Pancreas (tissue), 10 donors: ENCODE measurements around the gene ATG9A. TPM values are rescaled to one million over a fixed set of nuclear protein-coding genes. Genes with fewer than 3 reads are reported as not detected.

Source experiments
- ATAC-seq, 4 donors: fragments of 200-7000 bp; cut with Tn5 transposase; one replicate each; pipeline versions ENCODE4 v1.8.0 to v1.9.1; 2020; ENCODE audit warnings: mild to moderate bottlenecking in 4 of 4, moderate library complexity in 4 of 4
- DNase-seq, 6 donors: peaks; one replicate each; pipeline ENCODE4 v3.0.0-alpha.2; 2020
- FAIRE-seq: peaks from 2 replicates; lab custom pipeline; 2012; peaks lifted over from hg19 to GRCh38; lab: Jason Lieb, UNC
- H3K27ac ChIP-seq, 4 donors: fragments of 200-600 bp; sonication (generic); 1 replicate in 3 of 4; 2 replicates in 1 of 4; pipeline versions ENCODE4 v1.5.0 to v1.8.0; 2020
- H3K27me3 ChIP-seq, 4 donors: fragments of 200-600 bp; one replicate each; pipeline ENCODE4 v1.8.0; 2021
- H3K36me3 ChIP-seq, 3 donors: fragments of 200-600 bp; sonication (generic) in 1 of 3; one replicate each; pipeline versions ENCODE4 v1.5.0 to v1.8.0; 2020 to 2021
- H3K4me1 ChIP-seq, 3 donors: fragments of 200-600 bp; one replicate each; pipeline ENCODE4 v1.8.0; 2021
- H3K4me3 ChIP-seq, 4 donors: fragments of 200-600 bp; sonication (generic) in 2 of 4; one replicate each; pipeline versions ENCODE4 v1.5.0 to v1.8.0; 2020 to 2021
- H3K9me3 ChIP-seq, 4 donors: fragments of 200-600 bp; one replicate each; pipeline ENCODE4 v1.8.0; 2021
- CTCF ChIP-seq, 4 donors: fragments of 200-600 bp; sonication (generic) in 3 of 4; IDR thresholded peaks; one replicate each; pipeline versions ENCODE4 v1.5.0 to v1.8.0; 2021; ENCODE audit warnings: antibody characterized with exemption in 4 of 4
- WGBS, 2 donors: extraction: QIAGEN DNeasy Blood & Tissue Kit; methylation state at CpG; one replicate each; pipeline ENCODE4 v1.1.7; 2013; 5-methylcytosine and 5-hydroxymethylcytosine counted together
- intact Hi-C, 3 donors: fragments of 100-400 bp; cut with DNase I; formaldehyde crosslinking; loops; one replicate each; pipeline versions ENCODE4 v1.11.1 to v1.14.2; 2022
- polyA plus RNA-seq, 2 donors: library from polyadenylated mRNA; stranded (reverse); fragments of 200-250 nt; gene quantifications; one replicate each; pipeline ENCODE4 v1.2.3, GENCODE V29; 2013
- total RNA-seq, 6 donors: library from RNA; stranded (reverse); fragmentation: NEBNext Ultra II Directional in 4 of 6; extraction: Animal tissue kit (Norgen Biotek cat#: 25700) in 4 of 6; gene quantifications; one replicate each; pipeline versions ENCODE4 v1.2.1 to v1.2.4, GENCODE V29; 2021 to 2023
- donor health status: healthy with polysubstance abuse.
- donor health status: DM: no; HTN: no; CAD: no; lungs with moderate emphysema.
- donor health status: DM: no; HTN: no; CAD: no.
- donor health status: control.
- donor health status: control.
- donor health status: Bipolar disorder and iron deficiency.
- donor health status: DM: yes; HTN: yes; CAD: no.
- donor health status: DM: no; HTN: no; CAD: no.
- donor health status: DM: no; HTN: no; CAD: no.
- donor health status: DM: yes; HTN: yes; CAD: no.

ATG9A gene
- total and polyA plus RNA-seq, 8 donors, result 12.1 to 25.5 (median 18.5) TPM

DNA sequence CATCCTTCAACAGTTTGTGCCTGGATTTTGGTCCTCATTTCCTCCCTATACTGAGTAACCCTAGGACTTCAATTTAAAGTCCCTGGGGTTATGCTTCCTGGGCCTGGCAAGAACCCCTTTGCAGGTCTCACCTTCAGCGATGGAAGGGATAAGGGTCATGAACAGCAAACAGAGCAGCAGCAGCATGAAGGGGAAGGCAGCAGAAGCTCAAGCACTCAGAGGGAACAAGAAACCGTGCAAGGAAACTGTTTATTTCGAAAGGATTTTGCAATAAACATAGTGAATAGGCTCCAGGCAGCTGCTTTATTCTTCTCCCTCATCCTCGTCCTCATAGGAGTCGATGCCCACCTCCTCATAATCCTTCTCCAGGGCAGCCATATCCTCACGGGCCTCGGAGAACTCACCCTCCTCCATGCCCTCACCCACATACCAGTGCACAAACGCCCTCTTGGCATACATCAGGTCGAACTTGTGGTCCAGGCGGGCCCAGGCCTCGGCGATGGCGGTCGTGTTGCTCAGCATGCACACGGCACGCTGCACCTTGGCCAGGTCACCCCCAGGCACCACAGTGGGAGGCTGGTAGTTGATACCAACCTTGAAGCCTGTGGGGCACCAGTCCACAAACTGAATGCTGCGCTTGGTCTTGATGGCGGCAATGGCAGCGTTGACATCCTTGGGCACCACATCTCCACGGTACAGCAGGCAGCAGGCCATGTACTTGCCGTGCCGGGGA is 20.8 kb upstream of the ATG9A start:
- intact Hi-C loops, result no loop called here
- Histone ChIP-seq H3K4me3 (peak overlapping the region in 1 of 4 donors; percentile 25), H3K36me3 (peaks cover 0 to 5% (median 0%) of the 10 kb centered on the region in 3 donors), H3K9me3 (no peaks in the 10 kb centered on the region), H3K27ac (peak overlapping the region; percentile 90 to 96 (median 92)), H3K4me1 (peaks cover 26 to 68% (median 32%) of the 10 kb centered on the region in 3 donors), H3K27me3 (no peaks in the 10 kb centered on the region)
- DNase-seq (no peak), FAIRE-seq (no peak), ATAC-seq (no peak)
- no peak for TF ChIP-seq CTCF (IDR thresholded peaks at IDR 0.05)
- 78 to 79% methylated on average over 22 of the region's 22 CpGs for WGBS, 2 donors

DNA sequence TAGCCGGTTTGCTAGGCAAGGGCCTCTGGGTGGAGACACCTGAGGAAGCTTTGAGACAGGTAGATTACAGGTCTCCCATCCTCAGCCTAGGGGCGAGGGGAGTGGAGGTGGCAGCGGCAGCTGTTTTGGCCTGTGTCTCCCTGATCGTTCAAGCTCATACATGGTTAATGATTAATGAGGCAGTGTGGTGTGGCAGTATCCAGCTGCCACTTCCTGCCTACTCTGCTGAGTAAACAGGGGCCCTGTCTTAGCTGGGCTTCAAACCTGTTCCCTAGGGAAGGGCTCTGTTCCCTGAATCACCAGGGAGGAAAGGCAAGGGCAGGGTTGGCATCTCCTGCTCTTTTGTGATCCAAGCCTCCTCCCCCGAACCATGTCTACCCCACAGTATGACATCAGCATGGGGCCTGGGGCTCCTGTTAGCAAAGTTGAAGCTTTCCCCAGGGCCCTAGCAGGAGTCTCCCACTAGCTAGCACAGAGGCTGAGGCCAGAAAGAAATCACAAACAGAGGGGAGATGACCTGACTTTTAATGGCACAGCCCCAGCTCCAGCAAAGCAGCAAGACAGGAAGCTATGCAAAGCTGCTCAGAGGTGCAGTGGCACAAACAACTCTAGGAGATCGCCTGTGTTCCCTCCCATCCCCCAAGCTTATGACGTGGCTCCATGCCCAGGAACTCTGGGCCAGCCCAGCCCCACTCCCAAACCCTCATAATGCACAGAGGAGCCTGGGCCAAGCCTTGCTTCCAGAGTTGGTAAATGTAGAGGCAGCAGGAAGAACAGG is 20.0 kb upstream of the ATG9A start:
- FAIRE-seq, result no peak
- 3 to 5% methylated on average over 7 of the region's 7 CpGs for WGBS, 2 donors
- Histone ChIP-seq H3K36me3 (peaks cover 0 to 5% (median 0%) of the 10 kb centered on the region in 3 donors), H3K9me3 (no peaks in the 10 kb centered on the region), H3K27ac (peak overlapping the region; percentile 90 to 96 (median 92)), H3K27me3 (no peaks in the 10 kb centered on the region), H3K4me3 (peak overlapping the region in 2 of 4 donors; percentile 14 to 25), H3K4me1 (peaks cover 26 to 67% (median 32%) of the 10 kb centered on the region in 3 donors)
- peak; percentile 66 to 71 (median 68) for ATAC-seq
- peak; percentile 76 to 89 (median 88) for DNase-seq
- intact Hi-C loops, result no loop called here
- no peak for TF ChIP-seq CTCF (IDR thresholded peaks at IDR 0.05)

DNA sequence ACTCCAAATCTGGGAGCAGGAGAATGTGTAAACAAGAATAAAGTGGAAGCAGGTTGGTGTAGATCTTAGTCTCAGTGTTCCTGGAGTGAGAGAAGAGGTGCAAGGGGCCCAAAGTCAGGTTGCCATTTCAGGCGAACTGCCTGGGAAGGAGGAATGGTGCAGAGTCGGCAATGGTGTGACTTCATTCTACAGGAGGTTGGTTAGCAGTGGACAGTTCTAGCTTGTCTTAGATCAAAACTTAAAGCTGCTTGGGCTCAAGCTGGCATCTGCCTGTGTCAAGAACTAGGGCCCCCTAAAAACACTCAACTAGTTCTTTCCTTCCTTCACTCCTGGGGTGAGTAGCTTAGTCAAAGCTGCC is 19.4 kb upstream of the ATG9A start:
- peaks cover 26 to 66% (median 32%) of the 10 kb centered on the region in 3 donors for H3K4me1 ChIP-seq
- H3K27ac ChIP-seq, result peak overlapping the region; percentile 90 to 96 (median 92)
- ATAC-seq (no peak), DNase-seq (no peak), FAIRE-seq (no peak)
- H3K9me3 ChIP-seq, result no peaks in the 10 kb centered on the region
- H3K27me3 ChIP-seq, result no peaks in the 10 kb centered on the region
- intact Hi-C loops, result no loop called here
- no peak for TF ChIP-seq CTCF (IDR thresholded peaks at IDR 0.05)
- H3K4me3 ChIP-seq, result peak overlapping the region in 2 of 4 donors; percentile 14 to 25
- H3K36me3 ChIP-seq, result peaks cover 0 to 5% (median 0%) of the 10 kb centered on the region in 3 donors
- 56 to 58% methylated on average over 2 of the region's 2 CpGs for WGBS, 2 donors

GRCh38 chr2:219247678-219248642 is 18.5 kb upstream of the ATG9A start:
- FAIRE-seq (no peak), ATAC-seq (no peak), DNase-seq (no peak)
- no peaks in the 10 kb centered on the region for H3K27me3 ChIP-seq
- H3K36me3 ChIP-seq, result peaks cover 0 to 5% (median 0%) of the 10 kb centered on the region in 3 donors
- no peak overlapping the region for H3K4me3 ChIP-seq
- intact Hi-C loops, result no loop called here
- no peaks in the 10 kb centered on the region for H3K9me3 ChIP-seq
- TF ChIP-seq CTCF (IDR thresholded peaks at IDR 0.05), result no peak
- WGBS, 2 donors, result 90 to 93% methylated on average over 17 of the region's 17 CpGs
- H3K4me1 ChIP-seq, result peaks cover 26 to 66% (median 32%) of the 10 kb centered on the region in 3 donors
- peak overlapping the region in 3 of 4 donors; percentile 90 to 96 (median 94) for H3K27ac ChIP-seq
